IMR-90 (cell line): ENCODE measurements around the gene ALOX15B. TPM values are rescaled to one million over a fixed set of nuclear protein-coding genes. Genes with fewer than 3 reads are reported as not detected.

Experiments
- ATAC-seq: fragments of 200-7000 bp; cut with Tn5 transposase; 2 replicates; pipeline ENCODE4 v1.9.1; 2020; ENCODE audit warnings: low read depth, mild to moderate bottlenecking, moderate library complexity
- BruUV-seq: library from RNA; stranded (reverse); fragments of 400-500 nt; replicated peaks from 2 replicates; lab custom pipeline; 2021; lab: Mats Ljungman, UMichigan
- CTCF ChIA-PET: fragments of 300-600 bp; formaldehyde crosslinking; extraction: SDS; loops from one replicate; lab custom pipeline; 2021; ENCODE audit warnings: antibody characterized with exemption; lab: Yijun Ruan, JAX
- POLR2A ChIA-PET: fragments of 300-600 bp; sonication (Branson Sonifier 250); formaldehyde crosslinking; loops from one replicate; lab custom pipeline; 2022; ENCODE audit warnings: antibody characterized with exemption; ENCODE audit not compliant: unreplicated experiment; lab: Charles Lee
- DNase-seq: peaks from one replicate; pipeline ENCODE4 v3.0.0; 2013
- H2AFZ ChIP-seq: replicated peaks from 2 replicates; pipeline ENCODE3; 2013; ENCODE audit warnings: low read length, mild to moderate bottlenecking; ENCODE audit not compliant: poor library complexity
- H2AK5ac ChIP-seq: 2 replicates; pipeline ENCODE4 v1.6.1; 2013; ENCODE audit warnings: low read depth, low read length, inconsistent platforms
- H2AK9ac ChIP-seq: replicated peaks from 2 replicates; pipeline ENCODE3; 2013; ENCODE audit warnings: mild to moderate bottlenecking, low read depth, low read length, moderate library complexity; ENCODE audit not compliant: poor library complexity
- H2BK120ac ChIP-seq: 2 replicates; pipeline ENCODE4 v1.6.1; 2013; ENCODE audit warnings: low read depth, low read length, inconsistent platforms
- H2BK15ac ChIP-seq: 3 replicates; pipeline ENCODE4 v1.6.1; 2013; ENCODE audit warnings: low read depth, low read length, inconsistent platforms
- H2BK20ac ChIP-seq: 2 replicates; pipeline ENCODE4 v1.6.1; 2013; ENCODE audit warnings: low read depth, mild to moderate bottlenecking, inconsistent platforms, low read length, moderate library complexity
- H2BK5ac ChIP-seq: 2 replicates; pipeline ENCODE4 v1.6.1; 2013; ENCODE audit warnings: mild to moderate bottlenecking, low read depth, low read length, inconsistent platforms; ENCODE audit not compliant: poor library complexity, severe bottlenecking
- H3K14ac ChIP-seq: replicated peaks from 2 replicates; pipeline ENCODE4 v1.6.1; 2013; ENCODE audit warnings: low read depth, low read length, inconsistent platforms
- H3K18ac ChIP-seq: 2 replicates; pipeline ENCODE4 v1.6.1; 2013; ENCODE audit warnings: low read depth, low read length, control low read depth
- H3K23ac ChIP-seq: 2 replicates; pipeline ENCODE4 v1.6.1; 2013; ENCODE audit warnings: low read depth, low read length, inconsistent platforms
- H3K27ac ChIP-seq: 2 replicates; pipeline ENCODE4 v1.5.1; 2013; ENCODE audit warnings: mild to moderate bottlenecking, control low read depth, low read length; ENCODE audit not compliant: insufficient read depth
- H3K27me3 ChIP-seq: 2 replicates; pipeline ENCODE4 v1.6.1; 2013; ENCODE audit warnings: low read length; ENCODE audit not compliant: control insufficient read depth, insufficient read depth
- H3K36me3 ChIP-seq: 2 replicates; pipeline ENCODE4 v1.6.1; 2013; ENCODE audit warnings: low read length, mixed read lengths; ENCODE audit not compliant: control insufficient read depth, insufficient read depth
- H3K4ac ChIP-seq: 2 replicates; pipeline ENCODE4 v1.6.1; 2013; ENCODE audit warnings: low read depth, low read length, inconsistent platforms
- H3K4me1 ChIP-seq: 2 replicates; pipeline ENCODE4 v1.6.1; 2013; ENCODE audit warnings: low read length, mixed read lengths; ENCODE audit not compliant: control insufficient read depth, insufficient read depth
- H3K4me2 ChIP-seq: 2 replicates; pipeline ENCODE4 v1.6.1; 2013; ENCODE audit warnings: low read depth, mild to moderate bottlenecking, control low read depth, low read length, moderate library complexity
- H3K4me3 ChIP-seq: 2 replicates; pipeline ENCODE4 v1.5.1; 2013; ENCODE audit warnings: low read depth, mild to moderate bottlenecking, control low read depth, low read length, moderate library complexity; ENCODE audit not compliant: insufficient read depth
- H3K56ac ChIP-seq: 2 replicates; pipeline ENCODE4 v1.6.1; 2013; ENCODE audit warnings: low read length, inconsistent platforms; ENCODE audit not compliant: insufficient read depth; ENCODE audit errors: extremely low read depth
- H3K79me1 ChIP-seq, 2 experiments: 2 replicates each; pipeline ENCODE4 v1.6.1; 2013; ENCODE audit warnings: low read length in 2 of 2, inconsistent platforms in 1 of 2, low read depth in 1 of 2
- H3K9ac ChIP-seq: 2 replicates; pipeline ENCODE4 v1.6.1; 2013; ENCODE audit warnings: low read depth, low read length, control low read depth
- H3K9me1 ChIP-seq: 2 replicates; pipeline ENCODE4 v1.6.1; 2013; ENCODE audit warnings: low read length, inconsistent platforms; ENCODE audit not compliant: insufficient read depth
- H3K9me3 ChIP-seq: 2 replicates; pipeline ENCODE4 v1.6.1; 2013; ENCODE audit warnings: low read length; ENCODE audit not compliant: control insufficient read depth, insufficient read depth
- H4K20me1 ChIP-seq: 2 replicates; pipeline ENCODE4 v1.6.1; 2013; ENCODE audit warnings: low read length, inconsistent platforms; ENCODE audit not compliant: insufficient read depth
- H4K5ac ChIP-seq: 2 replicates; pipeline ENCODE4 v1.6.1; 2013; ENCODE audit warnings: mild to moderate bottlenecking, low read depth, low read length, control low read depth
- H4K8ac ChIP-seq, 2 experiments: 2 replicates each; pipeline ENCODE4 v1.6.1; 2013; ENCODE audit warnings: low read depth in 2 of 2, low read length in 2 of 2, control low read depth in 1 of 2, inconsistent platforms in 1 of 2
- H4K91ac ChIP-seq: 2 replicates; pipeline ENCODE4 v1.6.1; 2013; ENCODE audit warnings: low read depth, low read length, inconsistent platforms; ENCODE audit not compliant: insufficient read depth
- BHLHE40 ChIP-seq: fragments of 150-350 bp; IDR thresholded peaks from 2 replicates; pipeline ENCODE4 v1.6.1; 2016; ENCODE audit warnings: mild to moderate bottlenecking, low read depth, low read length
- CEBPB ChIP-seq: IDR thresholded peaks from 2 replicates; pipeline ENCODE4 v1.6.1; 2012; ENCODE audit warnings: low read depth, low read length, improper control_type of control experiment
- CHD1 ChIP-seq: IDR thresholded peaks from 2 replicates; pipeline ENCODE4 v1.6.1; 2012; ENCODE audit warnings: low read depth, low read length, improper control_type of control experiment
- ELK1 ChIP-seq: fragments of 150-350 bp; IDR thresholded peaks from 2 replicates; pipeline ENCODE4 v1.6.1; 2016; ENCODE audit warnings: low read depth, mild to moderate bottlenecking, low read length, moderate library complexity, borderline replicate concordance
- FOS ChIP-seq: fragments of 150-350 bp; IDR thresholded peaks from 2 replicates; pipeline ENCODE4 v1.6.1; 2016; ENCODE audit warnings: low read depth, low read length
- MAFK ChIP-seq: IDR thresholded peaks from 2 replicates; pipeline ENCODE4 v1.6.1; 2012; ENCODE audit warnings: low read depth, low read length, improper control_type of control experiment
- MAZ ChIP-seq: IDR thresholded peaks from 2 replicates; pipeline ENCODE4 v1.6.1; 2012; ENCODE audit warnings: low read depth, mild to moderate bottlenecking, low read length, improper control_type of control experiment, moderate library complexity, borderline replicate concordance
- MXI1 ChIP-seq: IDR thresholded peaks from 2 replicates; pipeline ENCODE4 v1.6.1; 2012; ENCODE audit warnings: low read depth, mild to moderate bottlenecking, low read length, moderate library complexity, borderline replicate concordance
- NFE2L2 ChIP-seq: fragments of 150-350 bp; IDR thresholded peaks from 2 replicates; pipeline ENCODE4 v1.6.1; 2016; ENCODE audit warnings: low read depth, mild to moderate bottlenecking, low read length
- POLR2A ChIP-seq: IDR thresholded peaks from 2 replicates; pipeline ENCODE4 v1.6.1; 2012; ENCODE audit warnings: mild to moderate bottlenecking, low read depth, low read length
- RAD21 ChIP-seq: IDR thresholded peaks from 2 replicates; pipeline ENCODE4 v1.6.1; 2012; ENCODE audit warnings: low read length, improper control_type of control experiment
- RCOR1 ChIP-seq: IDR thresholded peaks from 2 replicates; pipeline ENCODE4 v1.6.1; 2012; ENCODE audit warnings: mild to moderate bottlenecking, low read length, improper control_type of control experiment; ENCODE audit not compliant: insufficient replicate concordance
- RFX5 ChIP-seq: IDR thresholded peaks from 2 replicates; pipeline ENCODE4 v1.8.0; 2012; ENCODE audit warnings: low read depth, mild to moderate bottlenecking, low read length, moderate library complexity
- SMC3 ChIP-seq: fragments of 150-350 bp; IDR thresholded peaks from 2 replicates; pipeline ENCODE4 v1.6.1; 2016; ENCODE audit warnings: low read depth, mild to moderate bottlenecking, antibody characterized with exemption, low read length, moderate library complexity
- WGBS, 2 experiments: methylation state at CpG; one replicate each; pipeline versions ENCODE4 v1.1.5 to v1.1.7; 2013; ENCODE audit warnings: missing lambda C conversion rate in 2 of 2; ENCODE audit not compliant: insufficient read length in 1 of 2; ENCODE audit errors: extremely low coverage in 2 of 2; 5-methylcytosine and 5-hydroxymethylcytosine counted together
- dilution Hi-C: fragments of 300-500 bp; cut with HindIII; formaldehyde crosslinking; loops from one replicate; pipeline ENCODE4 v1.14.3; 2018; ENCODE audit warnings: low sequenced_read_pairs; ENCODE audit not compliant: unreplicated experiment
- in situ Hi-C: fragments of 300-500 bp; cut with MboI; formaldehyde crosslinking; loops from 3 replicates; pipeline ENCODE4 v1.14.3; 2019; ENCODE audit warnings: low sequenced_read_pairs, inconsistent platforms, mixed read lengths
- intact Hi-C: fragments of 100-400 bp; cut with micrococcal nuclease; formaldehyde crosslinking; loops from 2 replicates; pipeline ENCODE4 v1.10.0; 2022
- polyA plus RNA-seq, 3 experiments: library from polyadenylated mRNA; depleted of rRNA; stranded (reverse); fragments of >200 nt; gene quantifications; 2 replicates each; pipeline ENCODE4 v1.2.3, GENCODE V29; 2012; ENCODE audit warnings: low replicate concordance in 1 of 3
- total RNA-seq: library from RNA; depleted of rRNA; stranded (reverse); fragments of >200 nt; gene quantifications from 2 replicates; pipeline ENCODE4 v1.2.3, GENCODE V29; 2012
- TF ChIP-seq, protein P1 (sequence below): fragments of 150-350 bp; IDR thresholded peaks from 2 replicates; pipeline ENCODE4 v1.6.1; 2017; ENCODE audit warnings: mild to moderate bottlenecking, antibody characterized with exemption, low read length, low read depth

The ALOX15B gene
- total and polyA plus RNA-seq, 2 of the 4 experiments (the other 2 are of a cell fraction) = not detected

DNA sequence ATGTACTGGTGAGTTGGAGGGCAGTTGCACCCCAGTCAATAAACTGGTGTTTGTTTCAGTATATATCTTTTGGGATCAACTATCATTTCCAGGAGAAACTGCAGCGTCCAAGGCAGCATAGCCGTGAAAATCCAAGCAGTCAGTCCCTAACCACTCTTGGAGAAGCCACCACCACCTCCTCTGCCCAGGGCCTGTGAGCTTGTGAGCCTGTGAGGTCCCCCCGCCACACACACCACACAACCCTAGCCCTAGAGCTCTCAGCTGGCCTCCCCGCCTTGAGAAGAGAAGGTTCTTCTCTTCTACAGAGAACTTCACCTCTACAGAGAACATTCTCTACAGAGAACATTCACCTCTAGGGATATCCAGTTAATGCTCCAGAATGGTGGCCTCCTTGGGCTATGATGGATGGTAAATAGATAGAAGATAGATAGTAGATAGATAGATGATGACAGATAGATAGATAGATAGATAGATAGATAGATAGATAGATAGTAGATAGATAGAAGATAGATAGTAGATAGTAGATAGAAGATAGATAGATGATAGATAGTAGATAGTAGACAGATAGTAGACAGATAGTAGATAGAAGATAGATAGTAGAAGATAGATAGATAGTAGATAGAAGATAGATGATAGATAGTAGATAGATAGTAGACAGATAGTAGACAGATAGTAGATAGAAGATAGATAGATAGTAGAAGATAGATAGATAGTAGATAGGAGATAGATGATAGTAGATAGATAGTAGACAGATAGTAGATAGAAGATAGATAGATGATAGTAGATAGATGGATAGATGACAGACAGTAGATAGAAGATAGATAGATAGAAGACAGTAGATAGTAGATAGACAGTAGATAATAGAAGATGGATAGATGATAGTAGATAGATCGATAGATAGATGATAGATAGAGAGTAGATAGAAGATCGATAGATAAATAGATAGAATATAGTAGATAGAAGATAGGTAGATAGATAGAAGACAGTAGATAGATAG, 13.7 kb downstream of the ALOX15B start:
- POLR2A ChIA-PET = no interaction called here
- Histone ChIP-seq H2AK5ac (no peak overlapping the region), H2AK9ac (no peak overlapping the region), H2BK20ac (no peak overlapping the region), H3K4me2 (no peak overlapping the region), H3K23ac (no peak overlapping the region), H2BK120ac (no peak overlapping the region), H4K5ac (no peak overlapping the region), H3K27ac (no peak overlapping the region), H3K9me3 (no peaks in the 10 kb centered on the region), H4K20me1 (no peaks in the 10 kb centered on the region), H2AFZ (peak overlapping the region; percentile 43), H3K4me1 (peaks cover 2% of the 10 kb centered on the region; the same call in 1 of the 2 replicates), H3K79me1 (no peaks in the 10 kb centered on the region), H3K56ac (no peak overlapping the region), H3K36me3 (no peaks in the 10 kb centered on the region), H3K18ac (no peak overlapping the region), H3K4ac (no peak overlapping the region), H4K8ac (no peak overlapping the region), H3K9ac (no peak overlapping the region), H3K14ac (no peak overlapping the region), H3K4me3 (no peak overlapping the region), H3K9me1 (no peaks in the 10 kb centered on the region), H2BK15ac (no peak overlapping the region), H3K27me3 (peaks cover 41% of the 10 kb centered on the region), H4K91ac (no peak overlapping the region), H2BK5ac (no peak overlapping the region)
- CTCF ChIA-PET = no interaction called here
- ATAC-seq = no peak
- in situ Hi-C loops (no loop called here), dilution Hi-C loops (no loop called here), intact Hi-C loops (no loop called here)
- no TSS peak for BruUV-seq
- DNase-seq = no peak
- WGBS, 2 experiments = 100% methylated on average over 2 of the region's 6 CpGs; no CpG with 5 or more reads in 1 of the 2 experiments
- TF ChIP-seq CHD1 (no peak), BHLHE40 (no peak), RFX5 (no peak), MAZ (no peak), MXI1 (no peak), SMC3 (no peak), CEBPB (no peak), NFE2L2 (no peak), MAFK (no peak), ELK1 (no peak), FOS (no peak), RAD21 (no peak), POLR2A (no peak), RCOR1 (no peak)
- TF ChIP-seq, protein P1, sequence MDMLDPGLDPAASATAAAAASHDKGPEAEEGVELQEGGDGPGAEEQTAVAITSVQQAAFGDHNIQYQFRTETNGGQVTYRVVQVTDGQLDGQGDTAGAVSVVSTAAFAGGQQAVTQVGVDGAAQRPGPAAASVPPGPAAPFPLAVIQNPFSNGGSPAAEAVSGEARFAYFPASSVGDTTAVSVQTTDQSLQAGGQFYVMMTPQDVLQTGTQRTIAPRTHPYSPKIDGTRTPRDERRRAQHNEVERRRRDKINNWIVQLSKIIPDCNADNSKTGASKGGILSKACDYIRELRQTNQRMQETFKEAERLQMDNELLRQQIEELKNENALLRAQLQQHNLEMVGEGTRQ = no peak
